Uterus (tissue), 4 donors: ENCODE measurements around the gene FNBP1L. TPM values are rescaled to one million over a fixed set of nuclear protein-coding genes. Genes with fewer than 3 reads are reported as not detected.

ENCODE experiments used
- DNase-seq, 2 donors: peaks; one replicate each; pipeline ENCODE4 v3.0.0-alpha.2; 2019 to 2020
- H3K27ac ChIP-seq, 2 donors: fragments of 200-600 bp; sonication (generic); 1 replicate in 1 of 2; 2 replicates in 1 of 2; pipeline ENCODE4 v1.5.1; 2016 to 2018
- H3K27me3 ChIP-seq, 2 donors: fragments of 200-600 bp; sonication (generic); one replicate each; pipeline ENCODE4 v1.5.1; 2018 to 2019; ENCODE audit warnings: control low read depth in 1 of 2
- H3K36me3 ChIP-seq, 2 donors: fragments of 200-600 bp; sonication (generic); one replicate each; pipeline ENCODE4 v1.5.1; 2019; ENCODE audit warnings: control low read depth in 1 of 2
- H3K4me1 ChIP-seq, 2 donors: fragments of 200-600 bp; sonication (generic); one replicate each; pipeline ENCODE4 v1.5.1; 2018 to 2019; ENCODE audit warnings: control low read depth in 1 of 2
- H3K4me3 ChIP-seq, 2 donors: fragments of 200-600 bp; sonication (generic); 1 replicate in 1 of 2; 2 replicates in 1 of 2; pipeline ENCODE4 v1.5.1; 2018 to 2019; ENCODE audit warnings: mild to moderate bottlenecking in 1 of 2
- H3K9me3 ChIP-seq, 2 donors: fragments of 200-600 bp; sonication (generic); one replicate each; pipeline ENCODE4 v1.5.1; 2019; ENCODE audit warnings: control low read depth in 1 of 2
- CTCF ChIP-seq, 4 experiments: fragments of 200-600 bp in 2 of 4; fragments of 450-650 bp in 2 of 4; sonication (generic) in 2 of 4; IDR thresholded peaks; one replicate each; pipeline ENCODE4 v1.5.1; 2016 to 2019; ENCODE audit warnings: antibody characterized with exemption in 4 of 4, mild to moderate bottlenecking in 2 of 4, moderate library complexity in 1 of 4
- POLR2A ChIP-seq, 2 donors: fragments of 450-650 bp; IDR thresholded peaks; one replicate each; pipeline ENCODE4 v1.6.1; 2016; ENCODE audit warnings: antibody characterized with exemption in 2 of 2, mild to moderate bottlenecking in 1 of 2, moderate library complexity in 1 of 2
- intact Hi-C: fragments of 100-400 bp; cut with DNase I; formaldehyde crosslinking; loops from one replicate; pipeline ENCODE4 v1.15.1; 2023; ENCODE audit warnings: low total_unique reads
- total RNA-seq, 4 donors: library from RNA; depleted of rRNA in 3 of 4; stranded (reverse); fragments of >200 nt in 3 of 4; gene quantifications; one replicate each; pipeline versions ENCODE4 v1.1.0 to v1.2.4, GENCODE V29; 2014 to 2023
- donor health status: DM: yes; HTN: yes; CAD: no.

The FNBP1L gene
- total RNA-seq, 4 donors from 2014 or later: 14.9 to 88.1 (median 23.0) TPM

- TF ChIP-seq CTCF (IDR thresholded peaks at IDR 0.05): no peak
- no peak for TF ChIP-seq POLR2A (IDR thresholded peaks at IDR 0.05)
- H3K27ac ChIP-seq: no peak overlapping the region
- no peaks in the 10 kb centered on the region for H3K9me3 ChIP-seq
- no peaks in the 10 kb centered on the region for H3K36me3 ChIP-seq
- H3K27me3 ChIP-seq: no peaks in the 10 kb centered on the region
- no peaks in the 10 kb centered on the region for H3K4me1 ChIP-seq
- no peak for DNase-seq
- intact Hi-C loops: no loop called here
- H3K4me3 ChIP-seq: no peak overlapping the region
Measured at GRCh38 chr1:93581917-93582850, 134.3 kb downstream of the FNBP1L start.

- Histone ChIP-seq H3K4me1 (no peaks in the 10 kb centered on the region), H3K4me3 (no peak overlapping the region), H3K36me3 (no peaks in the 10 kb centered on the region), H3K27me3 (no peaks in the 10 kb centered on the region), H3K9me3 (no peaks in the 10 kb centered on the region), H3K27ac (peak overlapping the region; percentile 56 to 58)
- no peak for DNase-seq
- intact Hi-C loops: no loop called here
- TF ChIP-seq POLR2A (IDR thresholded peaks at IDR 0.05) (no peak), CTCF (IDR thresholded peaks at IDR 0.05) (no peak)
Measured at GRCh38 chr1:93584261-93585003, 136.5 kb downstream of the FNBP1L start.

GRCh38 chr1:93585059-93585966 is 137.4 kb downstream of the FNBP1L start:
- Histone ChIP-seq H3K36me3 (no peaks in the 10 kb centered on the region), H3K27ac (peak overlapping the region; percentile 56 to 58), H3K27me3 (no peaks in the 10 kb centered on the region), H3K9me3 (no peaks in the 10 kb centered on the region), H3K4me3 (no peak overlapping the region), H3K4me1 (no peaks in the 10 kb centered on the region)
- intact Hi-C loops: no loop called here
- TF ChIP-seq POLR2A (IDR thresholded peaks at IDR 0.05) (no peak), CTCF (IDR thresholded peaks at IDR 0.05) (no peak)
- peak in 1 of 2 donors; percentile 33 for DNase-seq

GRCh38 chr1:93587354-93587753 is 139.4 kb downstream of the FNBP1L start:
- no peaks in the 10 kb centered on the region for H3K4me1 ChIP-seq
- no peak overlapping the region for H3K27ac ChIP-seq
- H3K36me3 ChIP-seq: no peaks in the 10 kb centered on the region
- intact Hi-C loops: no loop called here
- H3K9me3 ChIP-seq: no peaks in the 10 kb centered on the region
- DNase-seq: no peak
- TF ChIP-seq CTCF (IDR thresholded peaks at IDR 0.05) (no peak), POLR2A (IDR thresholded peaks at IDR 0.05) (no peak)
- H3K4me3 ChIP-seq: no peak overlapping the region
- no peaks in the 10 kb centered on the region for H3K27me3 ChIP-seq
